Hindlimb muscle (tissue), 1 donor: ENCODE data around the gene PMF1. TPM values are rescaled to one million over a fixed set of nuclear protein-coding genes. Genes with fewer than 3 reads are reported as not detected.
"Not testable (repeated sequence)": the region's sequence is repeated elsewhere in the genome, so short reads cannot be mapped to it uniquely, and the experiment has no call there.

Experiments used
- DNase-seq: peaks from one replicate; pipeline ENCODE4 v3.0.0-alpha.2; 2013
- polyA plus RNA-seq: library from polyadenylated mRNA; unstranded; fragments of 120-200 nt; gene quantifications from one replicate; pipeline ENCODE4 v1.2.1, GENCODE V29; 2013; ENCODE audit not compliant: insufficient read length

PMF1 gene
- 42.3 TPM for polyA plus RNA-seq

GRCh38 chr1:156212833-156213643 lies at the start of gene PMF1:
PMF1 (plus strand) TSS chr1:156213007; CDS start chr1:156213016, 9 bp downstream.
- DNase-seq, result peak; percentile 96

GRCh38 chr1:156163712-156164111 lies 49.1 kb upstream of the PMF1 start:
- DNase-seq, result no peak

GRCh38 chr1:156164125-156164831 lies 48.5 kb upstream of the PMF1 start:
- DNase-seq, result no peak

GRCh38 chr1:156165083-156165482 lies 47.7 kb upstream of the PMF1 start:
- DNase-seq, result no peak

GRCh38 chr1:156167536-156167935 lies 45.3 kb upstream of the PMF1 start:
- DNase-seq, result no peak

GRCh38 chr1:156172696-156173470 lies 39.9 kb upstream of the PMF1 start:
- DNase-seq, result no peak

- no peak for DNase-seq
Measured at GRCh38 chr1:156176610-156177210, 36.1 kb upstream of the PMF1 start.

- no peak for DNase-seq
Measured at GRCh38 chr1:156177919-156178654, 34.7 kb upstream of the PMF1 start.

- DNase-seq, result no peak
Measured at GRCh38 chr1:156180471-156180870, 32.3 kb upstream of the PMF1 start.

- not testable (repeated sequence) for DNase-seq
Measured at GRCh38 chr1:156181391-156181924, 31.3 kb upstream of the PMF1 start.

- DNase-seq, result not testable (repeated sequence)
Measured at GRCh38 chr1:156182010-156182779, 30.6 kb upstream of the PMF1 start.

GRCh38 chr1:156186347-156187177 lies 26.2 kb upstream of the PMF1 start:
- not testable (repeated sequence) for DNase-seq

GRCh38 chr1:156190265-156190664 lies 22.5 kb upstream of the PMF1 start:
- not testable (repeated sequence) for DNase-seq

GRCh38 chr1:156191292-156191964 lies 21.4 kb upstream of the PMF1 start:
- no peak for DNase-seq

- no peak for DNase-seq
Measured at GRCh38 chr1:156193208-156193487, 19.7 kb upstream of the PMF1 start.

GRCh38 chr1:156193488-156194299 lies 19.1 kb upstream of the PMF1 start, which contains the start of gene SLC25A44:
SLC25A44 (plus strand) TSS chr1:156194104; CDS start chr1:156199848, 5,744 bp downstream.
- DNase-seq, result peak; percentile 99

GRCh38 chr1:156194300-156194652 lies 18.5 kb upstream of the PMF1 start:
- DNase-seq, result no peak

- no peak for DNase-seq
Measured at GRCh38 chr1:156195853-156196252, 17.0 kb upstream of the PMF1 start.

GRCh38 chr1:156196445-156196844 lies 16.4 kb upstream of the PMF1 start:
- DNase-seq, result no peak
